H1 (cell line): ENCODE data around the gene KCNAB2. TPM values are rescaled to one million over a fixed set of nuclear protein-coding genes. Genes with fewer than 3 reads are reported as not detected.
A peak's percentile ranks its signal among the peaks of the same experiment; 100 is the strongest.

Experiments
- CTCF ChIA-PET: fragments of 300-600 bp; sonication (Branson Sonifier 250); formaldehyde crosslinking; loops from one replicate; lab custom pipeline; 2021; ENCODE audit not compliant: partially characterized antibody; lab: Charles Lee
- POLR2A ChIA-PET: fragments of 300-600 bp; sonication (Branson Sonifier 250); formaldehyde crosslinking; loops from one replicate; lab custom pipeline; 2021; ENCODE audit warnings: inconsistent platforms; ENCODE audit not compliant: partially characterized antibody; lab: Charles Lee
- DNase-seq, 2 experiments: peaks; one replicate each; pipeline versions ENCODE4 v3.0.0 to v3.0.0-alpha.2; 2010 to 2022; ENCODE audit warnings: low spot score in 2 of 2, low read depth in 1 of 2, mixed read lengths in 1 of 2
- FAIRE-seq: peaks from 2 replicates; lab custom pipeline; 2011; peaks lifted over from hg19 to GRCh38; lab: Jason Lieb, UNC
- H2AFZ ChIP-seq: 2 replicates; pipeline ENCODE4 v1.8.1; 2012; ENCODE audit warnings: low read length, inconsistent platforms
- H2AK5ac ChIP-seq: 2 replicates; pipeline ENCODE4 v1.6.1; 2013; ENCODE audit warnings: low read depth, low read length
- H2BK120ac ChIP-seq: replicated peaks from 2 replicates; pipeline ENCODE3; 2013; ENCODE audit warnings: low read depth, low read length, inconsistent platforms
- H2BK12ac ChIP-seq: 2 replicates; pipeline ENCODE4 v1.6.1; 2013; ENCODE audit warnings: low read depth, low read length
- H2BK15ac ChIP-seq: 2 replicates; pipeline ENCODE4 v1.6.1; 2013; ENCODE audit warnings: low read length
- H2BK20ac ChIP-seq: 2 replicates; pipeline ENCODE4 v1.6.1; 2013; ENCODE audit warnings: low read length
- H2BK5ac ChIP-seq: 2 replicates; pipeline ENCODE4 v1.6.1; 2013; ENCODE audit warnings: low read depth, low read length
- H3K14ac ChIP-seq: 2 replicates; pipeline ENCODE4 v1.6.1; 2013; ENCODE audit warnings: inconsistent platforms; ENCODE audit not compliant: insufficient read length
- H3K18ac ChIP-seq: 2 replicates; pipeline ENCODE4 v1.6.1; 2013; ENCODE audit warnings: low read length; ENCODE audit errors: extremely low read depth
- H3K23ac ChIP-seq: 2 replicates; pipeline ENCODE4 v1.6.1; 2013; ENCODE audit warnings: inconsistent platforms; ENCODE audit not compliant: insufficient read length
- H3K23me2 ChIP-seq: 2 replicates; pipeline ENCODE4 v1.6.1; 2013; ENCODE audit warnings: low read depth, low read length
- H3K27ac ChIP-seq: 2 replicates; pipeline ENCODE4 v1.6.1; 2011; ENCODE audit warnings: low read depth, low read length, inconsistent platforms
- H3K27me3 ChIP-seq, 4 experiments: replicated peaks in 1 of 4; 1 replicate in 1 of 4; 2 replicates in 3 of 4; pipeline versions ENCODE4 v1.6.1 to v1.8.1; 2011 to 2013; ENCODE audit warnings: low read length in 3 of 4, mild to moderate bottlenecking in 3 of 4, inconsistent platforms in 2 of 4, mixed read lengths in 2 of 4, moderate library complexity in 1 of 4; ENCODE audit not compliant: control insufficient read depth in 3 of 4, insufficient read depth in 3 of 4; ENCODE audit errors: extremely low read depth in 1 of 4
- H3K36me3 ChIP-seq, 4 experiments: 2 replicates each; pipeline versions ENCODE4 v1.6.1 to v1.8.1; 2011 to 2013; ENCODE audit warnings: mild to moderate bottlenecking in 4 of 4, low read length in 3 of 4, moderate library complexity in 2 of 4, control low read depth in 1 of 4, inconsistent platforms in 1 of 4; ENCODE audit not compliant: insufficient read depth in 4 of 4, control insufficient read depth in 2 of 4
- H3K4ac ChIP-seq: replicated peaks from 2 replicates; pipeline ENCODE3; 2013; ENCODE audit warnings: low read length, low read depth, mixed read lengths, inconsistent platforms; ENCODE audit not compliant: insufficient read length
- H3K4me1 ChIP-seq, 4 experiments: replicated peaks in 1 of 4; 1 replicate in 1 of 4; 2 replicates in 3 of 4; pipeline versions ENCODE4 v1.6.1 to v1.8.1; 2011 to 2013; ENCODE audit warnings: low read length in 3 of 4, inconsistent platforms in 2 of 4, mixed read lengths in 1 of 4; ENCODE audit not compliant: insufficient read depth in 4 of 4, control insufficient read depth in 3 of 4
- H3K4me2 ChIP-seq, 2 experiments: 2 replicates each; pipeline versions ENCODE4 v1.6.1 to v1.8.1; 2011 to 2013; ENCODE audit warnings: low read depth in 2 of 2, low read length in 2 of 2, control low read depth in 1 of 2, inconsistent platforms in 1 of 2, mild to moderate bottlenecking in 1 of 2; ENCODE audit not compliant: insufficient read depth in 1 of 2
- H3K4me3 ChIP-seq, 4 experiments: fragments of 200-600, 300-600 bp in 1 of 4; sonication (generic), shearing (Covaris generic), sonication (Bioruptor Twin) in 1 of 4; 2 replicates each; pipeline versions ENCODE4 v1.5.1 to v1.8.1; 2011 to 2016; ENCODE audit warnings: low read length in 4 of 4, low read depth in 3 of 4, control low read depth in 2 of 4, inconsistent platforms in 2 of 4, mild to moderate bottlenecking in 2 of 4, mixed read lengths in 1 of 4, moderate library complexity in 1 of 4; ENCODE audit not compliant: insufficient read depth in 2 of 4; ENCODE audit errors: extremely low read depth in 1 of 4
- H3K56ac ChIP-seq: replicated peaks from 2 replicates; pipeline ENCODE3; 2013; ENCODE audit warnings: low read depth, mild to moderate bottlenecking, mixed read lengths, low read length, inconsistent platforms; ENCODE audit not compliant: insufficient read length
- H3K79me1 ChIP-seq: 2 replicates; pipeline ENCODE4 v1.6.1; 2013; ENCODE audit warnings: low read depth, low read length, control low read depth
- H3K79me2 ChIP-seq, 2 experiments: 2 replicates each; pipeline versions ENCODE4 v1.6.1 to v1.8.1; 2012 to 2013; ENCODE audit warnings: low read length in 2 of 2, mild to moderate bottlenecking in 2 of 2, inconsistent platforms in 1 of 2; ENCODE audit not compliant: insufficient read depth in 2 of 2, control insufficient read depth in 1 of 2
- H3K9ac ChIP-seq, 4 experiments: replicated peaks in 1 of 4; 1 replicate in 1 of 4; 2 replicates in 3 of 4; pipeline versions ENCODE4 v1.6.1 to v1.8.1; 2011 to 2013; ENCODE audit warnings: low read depth in 3 of 4, low read length in 3 of 4, control low read depth in 2 of 4, mild to moderate bottlenecking in 2 of 4, moderate library complexity in 2 of 4, inconsistent platforms in 1 of 4; ENCODE audit errors: extremely low read depth in 1 of 4
- H3K9me3 ChIP-seq, 2 experiments: 2 replicates each; pipeline versions ENCODE4 v1.6.1 to v1.8.1; 2012 to 2013; ENCODE audit warnings: mild to moderate bottlenecking in 2 of 2, moderate library complexity in 2 of 2, control low read depth in 1 of 2, inconsistent platforms in 1 of 2, low read depth in 1 of 2, low read length in 1 of 2, mixed read lengths in 1 of 2; ENCODE audit not compliant: insufficient read depth in 2 of 2
- H4K20me1 ChIP-seq, 2 experiments: replicated peaks in 1 of 2; 2 replicates each; pipeline versions ENCODE3 to v1.8.1; 2011 to 2013; ENCODE audit warnings: inconsistent platforms in 2 of 2, low read length in 2 of 2, mild to moderate bottlenecking in 1 of 2; ENCODE audit not compliant: insufficient read depth in 2 of 2, control insufficient read depth in 1 of 2
- H4K5ac ChIP-seq: 2 replicates; pipeline ENCODE4 v1.6.1; 2013; ENCODE audit warnings: low read length, low read depth, mixed read lengths, inconsistent platforms; ENCODE audit not compliant: insufficient read length
- H4K8ac ChIP-seq: 2 replicates; pipeline ENCODE4 v1.8.0; 2013; ENCODE audit warnings: mild to moderate bottlenecking, moderate library complexity, low read length, inconsistent platforms; ENCODE audit not compliant: insufficient read depth; ENCODE audit errors: extremely low read depth
- H4K91ac ChIP-seq: replicated peaks from 2 replicates; pipeline ENCODE3; 2013; ENCODE audit warnings: low read length, mixed read lengths, inconsistent platforms; ENCODE audit not compliant: insufficient read length
- BACH1 ChIP-seq: IDR thresholded peaks from 2 replicates; pipeline ENCODE4 v1.6.1; 2012; ENCODE audit warnings: low read length, improper control_type of control experiment
- EZH2 ChIP-seq: fragments of 200-600 bp; sonication (generic); IDR thresholded peaks from 2 replicates; pipeline ENCODE4 v1.7.1; 2012; ENCODE audit warnings: low read depth, mild to moderate bottlenecking, moderate library complexity, low read length, inconsistent platforms; ENCODE audit not compliant: severe bottlenecking
- KDM1A ChIP-seq: fragments of 200-600, 300-600 bp; sonication (generic); IDR thresholded peaks from 2 replicates; pipeline ENCODE4 v1.7.1; 2016; ENCODE audit warnings: mild to moderate bottlenecking, low read length, borderline replicate concordance
- NRF1 ChIP-seq: IDR thresholded peaks from 2 replicates; pipeline ENCODE4 v1.6.1; 2011; ENCODE audit warnings: mild to moderate bottlenecking, low read depth, low read length, improper control_type of control experiment
- PHF8 ChIP-seq: fragments of 200-600 bp; sonication (generic); conservative IDR thresholded peaks from 2 replicates; pipeline ENCODE4 v1.7.1; 2012; ENCODE audit warnings: low read depth, mild to moderate bottlenecking, inconsistent platforms, low read length, moderate library complexity
- POLR2A ChIP-seq, 2 experiments: IDR thresholded peaks; 1 replicate in 1 of 2; 2 replicates in 1 of 2; pipeline ENCODE4 v1.6.1; 2011; ENCODE audit warnings: low read depth in 2 of 2, low read length in 2 of 2, mild to moderate bottlenecking in 2 of 2; ENCODE audit errors: control extremely low read depth in 1 of 2
- RFX5 ChIP-seq: IDR thresholded peaks from 2 replicates; pipeline ENCODE4 v1.6.1; 2011; ENCODE audit warnings: low read depth, low read length, improper control_type of control experiment, borderline replicate concordance
- SAP30 ChIP-seq: fragments of 300-600 bp; sonication (generic); IDR thresholded peaks from 2 replicates; pipeline ENCODE4 v1.7.1; 2012; ENCODE audit warnings: low read length, moderate library complexity, mild to moderate bottlenecking, inconsistent platforms; ENCODE audit not compliant: insufficient read depth, insufficient replicate concordance
- SP4 ChIP-seq: IDR thresholded peaks from 2 replicates; pipeline ENCODE4 v1.6.1; 2012; ENCODE audit warnings: low read length, inconsistent platforms
- WGBS, 2 experiments: shearing (Covaris generic) in 1 of 2; methylation state at CpG; one replicate each; pipeline versions ENCODE4 v1.1.6 to v1.1.7; 2013 to 2015; ENCODE audit warnings: low lambda C conversion rate in 2 of 2, mixed read lengths in 2 of 2, inconsistent platforms in 1 of 2, low coverage in 1 of 2, missing lambda C conversion rate in 1 of 2; ENCODE audit not compliant: insufficient replicate concordance in 2 of 2, insufficient coverage in 1 of 2, insufficient read length in 1 of 2; ENCODE audit errors: extremely low coverage in 1 of 2, missing lambda C conversion rate in 1 of 2; 5-methylcytosine and 5-hydroxymethylcytosine counted together
- polyA plus RNA-seq, 7 experiments: library from polyadenylated mRNA; depleted of rRNA in 3 of 7; stranded (reverse) in 5 of 7; unstranded in 2 of 7; fragments of >200 nt in 5 of 7; fragments of 200-250 nt in 2 of 7; gene quantifications; 1 replicate in 5 of 7; 2 replicates in 1 of 7; 4 replicates in 1 of 7; pipeline versions ENCODE4 v1.2.1 to v1.2.3, GENCODE V29; 2011 to 2013; ENCODE audit warnings: missing spikeins in 2 of 7, mixed read lengths in 2 of 7
- total RNA-seq: library from RNA; stranded (reverse); fragmentation: NEBNext Ultra II Directional; extraction: Animal tissue kit (Norgen Biotek cat#: 25700); gene quantifications from 2 replicates; pipeline ENCODE4 v1.2.1, GENCODE V29; 2021
- TF ChIP-seq, protein P1 (sequence below), 3 experiments: IDR thresholded peaks; 1 replicate in 2 of 3; 2 replicates in 1 of 3; pipeline versions ENCODE4 v1.5.1 to v1.6.1; 2011; ENCODE audit warnings: low read length in 3 of 3, mild to moderate bottlenecking in 3 of 3, inconsistent platforms in 2 of 3, low read depth in 1 of 3, moderate library complexity in 1 of 3; ENCODE audit not compliant: insufficient read depth in 1 of 3; ENCODE audit errors: control extremely low read depth in 1 of 3

KCNAB2 gene
- total and polyA plus RNA-seq, 2 of the 8 experiments (the other 6 are each of a cell fraction or from before 2014, with no cell fraction given) = 4.5 to 7.0 TPM

- WGBS, 2 experiments = 77% methylated on average over 12 of the region's 12 CpGs; no CpG with 5 or more reads in 1 of the 2 experiments
- Histone ChIP-seq H3K79me2 (no peaks in the 10 kb centered on the region), H3K36me3 (no peaks in the 10 kb centered on the region), H3K4me2 (no peak overlapping the region), H2BK5ac (0 out of 2 replicates have a peak overlapping the region, but pooled peaks have one; percentile 35), H3K56ac (no peak overlapping the region), H4K20me1 (no peaks in the 10 kb centered on the region), H2BK120ac (no peak overlapping the region), H3K4ac (no peak overlapping the region), H3K18ac (no peak overlapping the region), H3K9me3 (no peaks in the 10 kb centered on the region), H4K5ac (no peak overlapping the region), H2AK5ac (no peak overlapping the region), H2BK20ac (no peak overlapping the region), H3K79me1 (no peaks in the 10 kb centered on the region), H4K91ac (no peak overlapping the region), H4K8ac (no peak overlapping the region), H3K4me1 (peaks cover 0 to 5% (median 2%) of the 10 kb centered on the region in 4 experiments; a peak in 3 of 7 replicates), H3K9ac (no peak overlapping the region), H3K23ac (no peak overlapping the region), H3K23me2 (no peaks in the 10 kb centered on the region), H3K27me3 (0 out of 7 replicates have a peak, but pooled peaks cover 0 to 2% (median 0%) of the 10 kb centered on the region in 4 experiments), H2BK12ac (no peak overlapping the region), H3K4me3 (no peak overlapping the region), H2AFZ (no peak overlapping the region), H3K27ac (no peak overlapping the region), H2BK15ac (no peak overlapping the region), H3K14ac (no peak overlapping the region)
- DNase-seq (no peak), FAIRE-seq (no peak)
- CTCF ChIA-PET = interaction anchor here (0.8 to 5.9 kb wide), 14 partner anchors 10 to 265 kb away, joined by 3 to 38 read pairs (median 6); no protein-coding TSS in a partner anchor
- POLR2A ChIA-PET = interaction anchor here (1.0 kb wide), 1 partner anchor 10 kb away, joined by 3 read pairs; no protein-coding TSS in a partner anchor
- TF ChIP-seq EZH2 (no peak), RFX5 (no peak), POLR2A (IDR thresholded peaks at IDR 0.05; ENCODE audit: control extremely low read depth in 1 of 2, low read depth in 2 of 2, low read length in 2 of 2) (no peak), PHF8 (no peak), KDM1A (no peak), SP4 (no peak), SAP30 (no peak), NRF1 (no peak), BACH1 (no peak)
- TF ChIP-seq, protein P1, sequence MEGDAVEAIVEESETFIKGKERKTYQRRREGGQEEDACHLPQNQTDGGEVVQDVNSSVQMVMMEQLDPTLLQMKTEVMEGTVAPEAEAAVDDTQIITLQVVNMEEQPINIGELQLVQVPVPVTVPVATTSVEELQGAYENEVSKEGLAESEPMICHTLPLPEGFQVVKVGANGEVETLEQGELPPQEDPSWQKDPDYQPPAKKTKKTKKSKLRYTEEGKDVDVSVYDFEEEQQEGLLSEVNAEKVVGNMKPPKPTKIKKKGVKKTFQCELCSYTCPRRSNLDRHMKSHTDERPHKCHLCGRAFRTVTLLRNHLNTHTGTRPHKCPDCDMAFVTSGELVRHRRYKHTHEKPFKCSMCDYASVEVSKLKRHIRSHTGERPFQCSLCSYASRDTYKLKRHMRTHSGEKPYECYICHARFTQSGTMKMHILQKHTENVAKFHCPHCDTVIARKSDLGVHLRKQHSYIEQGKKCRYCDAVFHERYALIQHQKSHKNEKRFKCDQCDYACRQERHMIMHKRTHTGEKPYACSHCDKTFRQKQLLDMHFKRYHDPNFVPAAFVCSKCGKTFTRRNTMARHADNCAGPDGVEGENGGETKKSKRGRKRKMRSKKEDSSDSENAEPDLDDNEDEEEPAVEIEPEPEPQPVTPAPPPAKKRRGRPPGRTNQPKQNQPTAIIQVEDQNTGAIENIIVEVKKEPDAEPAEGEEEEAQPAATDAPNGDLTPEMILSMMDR (IDR thresholded peaks at IDR 0.05; ENCODE audit: control extremely low read depth in 1 of 3, insufficient read depth in 1 of 3, low read depth in 1 of 3, low read length in 3 of 3) = no peak
These were observed 38.2 kb downstream of the KCNAB2 start for GRCh38 chr1:6083801-6084446.
